ENCODE data around the gene FOXB2. TPM values are rescaled to one million over a fixed set of nuclear protein-coding genes. Genes with fewer than 3 reads are reported as not detected.

Gene FOXB2
- total RNA-seq, 2 experiments from 2014 or later = not detected

- DNase-seq = no peak
- H3K4me3 Mint-ChIP-seq = no peak overlapping the region
- CTCF ChIA-PET = interaction anchor here (1.0 to 1.1 kb wide), 2 partner anchors 21 to 199 kb away, joined by 3 to 5 read pairs; no protein-coding TSS in a partner anchor
- H3K36me3 Mint-ChIP-seq = no peaks in the 10 kb centered on the region
- H3K27me3 Mint-ChIP-seq = peaks cover 68% of the 10 kb centered on the region
- no peak overlapping the region for H3K27ac Mint-ChIP-seq
- H3K4me1 Mint-ChIP-seq = no peaks in the 10 kb centered on the region
- no peak for ATAC-seq
- no peaks in the 10 kb centered on the region for H3K9me3 Mint-ChIP-seq (ENCODE audit: low read depth)
Measured at GRCh38 chr9:77010527-77010926, 8.9 kb upstream of the FOXB2 start.

- CTCF ChIA-PET = no interaction called here
- Mint-ChIP-seq H3K4me1 (no peaks in the 10 kb centered on the region), H3K27ac (no peak overlapping the region), H3K27me3 (peaks cover 84% of the 10 kb centered on the region), H3K36me3 (peaks cover 2% of the 10 kb centered on the region), H3K4me3 (no peak overlapping the region), H3K9me3 (ENCODE audit: low read depth) (no peaks in the 10 kb centered on the region)
- ATAC-seq (peak; percentile 53), DNase-seq (peak; percentile 71)
Measured at GRCh38 chr9:77011973-77012821, 7.3 kb upstream of the FOXB2 start.

- DNase-seq (no peak), ATAC-seq (no peak)
- H3K27me3 Mint-ChIP-seq = peaks cover 88% of the 10 kb centered on the region
- H3K36me3 Mint-ChIP-seq = peaks cover 3% of the 10 kb centered on the region
- no peaks in the 10 kb centered on the region for H3K9me3 Mint-ChIP-seq (ENCODE audit: low read depth)
- peaks cover 4% of the 10 kb centered on the region for H3K4me1 Mint-ChIP-seq
- CTCF ChIA-PET = no interaction called here
- no peak overlapping the region for H3K4me3 Mint-ChIP-seq
- H3K27ac Mint-ChIP-seq = no peak overlapping the region
Measured at GRCh38 chr9:77013206-77013931, 6.1 kb upstream of the FOXB2 start.

- no peak for ATAC-seq
- peaks cover 3% of the 10 kb centered on the region for H3K36me3 Mint-ChIP-seq
- no peak for DNase-seq
- peaks cover 88% of the 10 kb centered on the region for H3K27me3 Mint-ChIP-seq
- peaks cover 4% of the 10 kb centered on the region for H3K4me1 Mint-ChIP-seq
- H3K27ac Mint-ChIP-seq = peak overlapping the region; percentile 34
- H3K4me3 Mint-ChIP-seq = no peak overlapping the region
- no peaks in the 10 kb centered on the region for H3K9me3 Mint-ChIP-seq (ENCODE audit: low read depth)
- CTCF ChIA-PET = interaction anchor here (1.2 to 1.5 kb wide), 2 partner anchors 10 to 17 kb away, joined by 3 read pairs; no protein-coding TSS in a partner anchor
Measured at GRCh38 chr9:77013932-77014596, 5.4 kb upstream of the FOXB2 start.

- CTCF ChIA-PET = interaction anchor here (1.2 to 1.5 kb wide), 2 partner anchors 9 to 17 kb away, joined by 3 read pairs; no protein-coding TSS in a partner anchor
- peak overlapping the region; percentile 32 for H3K27ac Mint-ChIP-seq
- peaks cover 92% of the 10 kb centered on the region for H3K27me3 Mint-ChIP-seq
- H3K4me1 Mint-ChIP-seq = peaks cover 7% of the 10 kb centered on the region
- H3K9me3 Mint-ChIP-seq (ENCODE audit: low read depth) = no peaks in the 10 kb centered on the region
- H3K36me3 Mint-ChIP-seq = peaks cover 5% of the 10 kb centered on the region
- ATAC-seq (no peak), DNase-seq (no peak)
- H3K4me3 Mint-ChIP-seq = no peak overlapping the region
Measured at GRCh38 chr9:77014597-77015263, 4.7 kb upstream of the FOXB2 start.

- CTCF ChIA-PET = interaction anchor here (1.2 to 1.5 kb wide), 2 partner anchors 9 to 18 kb away, joined by 3 read pairs; no protein-coding TSS in a partner anchor
- DNase-seq = no peak
- Mint-ChIP-seq H3K4me1 (peaks cover 7% of the 10 kb centered on the region), H3K9me3 (ENCODE audit: low read depth) (no peaks in the 10 kb centered on the region), H3K36me3 (peaks cover 5% of the 10 kb centered on the region), H3K27ac (peak overlapping the region; percentile 65), H3K27me3 (peaks cover 92% of the 10 kb centered on the region), H3K4me3 (no peak overlapping the region)
- ATAC-seq = no peak
Measured at GRCh38 chr9:77015327-77016048, 4.0 kb upstream of the FOXB2 start.

- H3K4me3 Mint-ChIP-seq = no peak overlapping the region
- H3K27ac Mint-ChIP-seq = no peak overlapping the region
- H3K27me3 Mint-ChIP-seq = peaks cover 92% of the 10 kb centered on the region
- DNase-seq (no peak), ATAC-seq (no peak)
- peaks cover 7% of the 10 kb centered on the region for H3K4me1 Mint-ChIP-seq
- no peaks in the 10 kb centered on the region for H3K9me3 Mint-ChIP-seq (ENCODE audit: low read depth)
- CTCF ChIA-PET = no interaction called here
- H3K36me3 Mint-ChIP-seq = peaks cover 5% of the 10 kb centered on the region
Measured at GRCh38 chr9:77016121-77016525, 3.3 kb upstream of the FOXB2 start.

GRCh38 chr9:77016526-77017504, 2.6 kb upstream of the FOXB2 start:
- Mint-ChIP-seq H3K27ac (no peak overlapping the region), H3K27me3 (peaks cover 95% of the 10 kb centered on the region), H3K9me3 (ENCODE audit: low read depth) (no peaks in the 10 kb centered on the region), H3K36me3 (peaks cover 5% of the 10 kb centered on the region), H3K4me3 (no peak overlapping the region), H3K4me1 (peaks cover 7% of the 10 kb centered on the region)
- ATAC-seq (no peak), DNase-seq (no peak)
- CTCF ChIA-PET = no interaction called here

- peaks cover 95% of the 10 kb centered on the region for H3K27me3 Mint-ChIP-seq
- H3K36me3 Mint-ChIP-seq = peaks cover 8% of the 10 kb centered on the region
- peaks cover 10% of the 10 kb centered on the region for H3K4me1 Mint-ChIP-seq
- H3K27ac Mint-ChIP-seq = no peak overlapping the region
- ATAC-seq = no peak
- CTCF ChIA-PET = no interaction called here
- no peaks in the 10 kb centered on the region for H3K9me3 Mint-ChIP-seq (ENCODE audit: low read depth)
- DNase-seq = no peak
- H3K4me3 Mint-ChIP-seq = no peak overlapping the region
Measured at GRCh38 chr9:77017505-77017894, 2.0 kb upstream of the FOXB2 start.

GRCh38 chr9:77018058-77018968, 1.1 kb upstream of the FOXB2 start:
- no peak for DNase-seq
- Mint-ChIP-seq H3K27me3 (peaks cover 95% of the 10 kb centered on the region), H3K4me1 (peaks cover 10% of the 10 kb centered on the region), H3K27ac (peak overlapping the region; percentile 68), H3K4me3 (peak overlapping the region; percentile 17), H3K9me3 (ENCODE audit: low read depth) (no peaks in the 10 kb centered on the region), H3K36me3 (peaks cover 8% of the 10 kb centered on the region)
- ATAC-seq = no peak
- CTCF ChIA-PET = no interaction called here

GRCh38 chr9:77018969-77019235, 553 bp upstream of the FOXB2 start:
- CTCF ChIA-PET = no interaction called here
- Mint-ChIP-seq H3K9me3 (ENCODE audit: low read depth) (no peaks in the 10 kb centered on the region), H3K4me1 (peaks cover 10% of the 10 kb centered on the region), H3K4me3 (no peak overlapping the region), H3K27me3 (peaks cover 95% of the 10 kb centered on the region), H3K27ac (peak overlapping the region; percentile 68), H3K36me3 (peaks cover 8% of the 10 kb centered on the region)
- ATAC-seq = no peak
- no peak for DNase-seq

Data from activated CD8-positive, alpha-beta memory T cell treated with anti-CD3 and anti-CD28 coated beads, Interleukin-2, amount 10 ng/mL, durations not matched to agents 7 days and 5 days (primary cell).